Activated T-cell treated with anti-CD3 and anti-CD28 coated beads, Interleukin-2, amount 50 U/mL, for 24 hours (primary cell): ENCODE data around the gene TTC28.

Source experiments
- DNase-seq: peaks from one replicate; pipeline ENCODE4 v3.0.0-alpha.2; 2020
- H3K27ac Mint-ChIP-seq: 2 replicates; pipeline ENCODE4 v1.8.0; 2020; ENCODE audit warnings: mild to moderate bottlenecking, mixed read lengths
- H3K27me3 Mint-ChIP-seq: 2 replicates; pipeline ENCODE4 v1.8.0; 2020; ENCODE audit warnings: mixed read lengths
- H3K36me3 Mint-ChIP-seq: 2 replicates; pipeline ENCODE4 v1.8.0; 2020; ENCODE audit warnings: low read depth, mixed read lengths
- H3K4me1 Mint-ChIP-seq: 2 replicates; pipeline ENCODE4 v1.8.0; 2020; ENCODE audit warnings: low read depth, mixed read lengths
- H3K4me3 Mint-ChIP-seq: 2 replicates; pipeline ENCODE4 v1.8.0; 2020; ENCODE audit warnings: mild to moderate bottlenecking, moderate library complexity, mixed read lengths
- H3K9me3 Mint-ChIP-seq: 2 replicates; pipeline ENCODE4 v1.8.0; 2020; ENCODE audit warnings: mixed read lengths

The TTC28 gene

DNA sequence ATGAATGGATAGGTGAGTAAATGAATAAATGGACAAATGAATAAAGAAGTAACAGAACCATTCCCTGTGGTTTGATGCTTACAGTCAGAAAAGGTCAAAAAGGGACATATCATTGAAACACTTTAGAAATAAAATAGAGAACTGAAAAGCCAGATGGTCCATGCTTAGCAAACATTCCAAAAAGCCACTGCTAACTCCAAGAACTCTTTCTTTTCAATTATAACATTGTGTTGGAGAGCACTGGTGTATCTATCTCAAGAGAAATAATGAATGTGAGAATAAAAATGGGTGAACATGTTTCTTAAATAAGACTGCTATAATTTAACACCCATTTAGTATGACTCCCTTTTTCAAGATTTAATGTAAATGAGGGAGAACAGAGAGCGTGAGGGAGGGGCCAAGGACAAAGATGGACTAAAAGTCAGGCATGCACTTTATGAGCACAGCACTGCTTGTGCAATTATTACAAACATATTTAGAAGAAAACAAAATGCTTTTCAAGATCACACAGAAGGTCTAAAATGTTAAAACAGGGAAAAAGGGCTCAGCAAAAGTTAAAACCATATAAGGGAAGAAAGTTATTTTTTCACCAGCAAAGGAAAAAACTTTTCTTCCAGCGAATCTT lies 536.3 kb downstream of the TTC28 start:
- H3K4me3 Mint-ChIP-seq = no peak overlapping the region
- no peak overlapping the region for H3K27ac Mint-ChIP-seq
- no peaks in the 10 kb centered on the region for H3K27me3 Mint-ChIP-seq
- H3K36me3 Mint-ChIP-seq = no peaks in the 10 kb centered on the region
- no peaks in the 10 kb centered on the region for H3K9me3 Mint-ChIP-seq
- DNase-seq = no peak
- H3K4me1 Mint-ChIP-seq = peaks cover 1% of the 10 kb centered on the region

DNA sequence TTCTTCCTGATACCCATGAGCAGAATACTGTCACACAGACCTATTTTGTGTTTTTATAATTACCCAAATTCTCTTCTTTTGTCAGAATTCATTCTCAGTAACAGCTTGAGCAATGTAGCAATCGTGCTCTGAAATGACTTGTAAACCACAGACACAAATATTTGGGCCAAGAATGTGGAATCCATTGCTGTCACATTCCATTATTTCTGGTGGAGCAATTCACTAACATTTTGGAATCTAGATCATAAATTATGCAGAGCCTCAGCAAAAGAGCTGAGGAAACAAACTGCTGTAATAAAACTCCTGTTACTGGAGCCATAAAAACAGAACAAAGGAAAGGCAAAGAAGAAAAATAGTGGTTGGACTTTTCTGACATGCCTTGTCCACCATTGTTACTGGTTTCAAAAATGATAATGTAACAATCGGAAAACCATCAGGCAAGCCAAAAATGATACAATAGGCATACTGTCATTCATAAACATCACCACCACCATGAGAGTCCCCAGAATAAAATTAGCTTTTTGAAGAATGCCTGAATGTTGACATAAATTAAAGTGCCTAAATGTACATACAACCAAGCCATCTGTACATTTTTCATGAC lies 537.2 kb downstream of the TTC28 start:
- no peak overlapping the region for H3K27ac Mint-ChIP-seq
- no peaks in the 10 kb centered on the region for H3K36me3 Mint-ChIP-seq
- DNase-seq = no peak
- H3K27me3 Mint-ChIP-seq = no peaks in the 10 kb centered on the region
- no peak overlapping the region for H3K4me3 Mint-ChIP-seq
- H3K9me3 Mint-ChIP-seq = no peaks in the 10 kb centered on the region
- peaks cover 1% of the 10 kb centered on the region for H3K4me1 Mint-ChIP-seq

DNA sequence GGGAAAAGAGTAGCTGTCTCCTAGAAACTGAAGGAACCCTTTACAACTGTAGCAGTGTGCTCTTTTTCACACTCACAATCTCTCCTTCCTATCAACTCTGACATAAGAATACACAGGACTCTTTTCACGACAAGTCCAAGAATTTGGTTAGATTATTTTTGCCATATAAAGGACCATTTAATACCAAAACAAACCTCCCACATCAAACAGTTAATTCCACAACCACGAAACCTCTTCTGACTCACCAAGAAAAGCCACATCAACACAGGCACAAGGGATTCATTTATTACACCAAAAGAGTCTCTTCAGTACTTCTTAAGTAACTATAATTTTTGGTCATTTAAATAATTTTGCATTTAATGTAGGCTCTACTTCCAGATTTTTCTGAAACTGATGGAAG lies 538.0 kb downstream of the TTC28 start:
- Mint-ChIP-seq H3K9me3 (no peaks in the 10 kb centered on the region), H3K27ac (no peak overlapping the region), H3K4me1 (peaks cover 1% of the 10 kb centered on the region), H3K36me3 (no peaks in the 10 kb centered on the region), H3K27me3 (no peaks in the 10 kb centered on the region), H3K4me3 (no peak overlapping the region)
- no peak for DNase-seq

DNA sequence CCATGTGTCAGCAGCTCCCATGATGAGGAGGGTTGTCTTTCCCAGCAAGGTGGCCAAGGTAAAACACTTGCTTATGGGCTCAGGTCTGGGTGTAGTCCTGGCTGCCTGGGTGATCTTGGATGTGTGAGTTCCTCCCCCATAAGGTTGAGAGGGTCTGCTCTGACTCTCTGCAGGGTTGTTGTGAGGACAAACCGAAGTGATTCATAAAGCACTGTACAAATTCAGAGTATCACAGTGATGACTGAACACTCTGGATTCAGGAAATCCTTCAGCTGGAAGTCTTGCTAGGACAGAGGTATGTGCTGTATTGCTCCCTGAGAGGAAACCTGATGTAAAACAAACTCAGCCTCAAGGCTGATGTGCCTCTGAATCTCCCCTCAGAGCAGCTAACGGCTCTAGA lies 539.7 kb downstream of the TTC28 start:
- Mint-ChIP-seq H3K27me3 (no peaks in the 10 kb centered on the region), H3K36me3 (no peaks in the 10 kb centered on the region), H3K9me3 (no peaks in the 10 kb centered on the region), H3K4me3 (no peak overlapping the region), H3K27ac (no peak overlapping the region), H3K4me1 (peaks cover 1% of the 10 kb centered on the region)
- no peak for DNase-seq

DNA sequence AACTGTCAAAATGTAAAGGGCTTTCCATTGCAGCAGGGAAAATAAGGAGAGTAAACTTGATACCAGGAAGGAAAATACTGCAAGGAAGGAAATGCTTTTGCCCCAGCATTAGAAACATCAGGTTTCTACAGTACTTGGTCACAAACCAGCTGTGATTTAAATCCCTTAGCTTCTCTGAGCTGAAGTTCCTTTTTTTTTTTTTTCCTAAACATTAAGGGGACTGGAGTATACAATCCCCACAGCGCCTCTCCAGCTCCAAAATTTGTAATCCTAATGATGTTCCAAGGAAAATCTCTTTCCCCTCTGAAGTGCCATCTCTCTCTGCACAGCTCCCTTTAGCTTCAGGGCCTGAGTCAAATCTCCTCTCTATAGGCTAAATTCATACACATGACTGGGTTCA lies 540.1 kb downstream of the TTC28 start:
- no peaks in the 10 kb centered on the region for H3K36me3 Mint-ChIP-seq
- no peaks in the 10 kb centered on the region for H3K9me3 Mint-ChIP-seq
- H3K4me3 Mint-ChIP-seq = no peak overlapping the region
- no peak overlapping the region for H3K27ac Mint-ChIP-seq
- H3K27me3 Mint-ChIP-seq = no peaks in the 10 kb centered on the region
- no peak for DNase-seq
- peaks cover 1% of the 10 kb centered on the region for H3K4me1 Mint-ChIP-seq

DNA sequence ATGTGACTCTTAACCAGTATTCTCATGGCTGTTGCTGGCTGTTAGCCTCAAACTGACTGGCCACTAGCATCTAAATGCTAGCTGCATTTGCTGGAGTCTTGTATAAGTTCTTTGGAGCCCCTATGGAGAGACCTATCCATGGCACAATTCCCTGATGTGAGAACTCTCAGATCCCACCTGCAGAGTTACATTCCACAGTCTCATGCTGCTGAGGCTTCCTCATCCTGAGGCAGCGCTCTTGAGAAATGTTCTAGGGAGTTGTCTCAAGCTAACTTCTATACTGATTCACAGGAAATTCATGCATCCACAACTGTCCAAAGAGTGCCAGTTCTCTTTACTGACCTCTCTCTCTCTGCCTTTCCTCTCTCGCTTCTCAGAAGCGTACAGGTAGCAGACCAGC lies 542.6 kb downstream of the TTC28 start:
- no peaks in the 10 kb centered on the region for H3K9me3 Mint-ChIP-seq
- no peak overlapping the region for H3K27ac Mint-ChIP-seq
- no peak overlapping the region for H3K4me3 Mint-ChIP-seq
- H3K27me3 Mint-ChIP-seq = peaks cover 3% of the 10 kb centered on the region
- no peak for DNase-seq
- peaks cover 1% of the 10 kb centered on the region for H3K4me1 Mint-ChIP-seq
- H3K36me3 Mint-ChIP-seq = no peaks in the 10 kb centered on the region

DNA sequence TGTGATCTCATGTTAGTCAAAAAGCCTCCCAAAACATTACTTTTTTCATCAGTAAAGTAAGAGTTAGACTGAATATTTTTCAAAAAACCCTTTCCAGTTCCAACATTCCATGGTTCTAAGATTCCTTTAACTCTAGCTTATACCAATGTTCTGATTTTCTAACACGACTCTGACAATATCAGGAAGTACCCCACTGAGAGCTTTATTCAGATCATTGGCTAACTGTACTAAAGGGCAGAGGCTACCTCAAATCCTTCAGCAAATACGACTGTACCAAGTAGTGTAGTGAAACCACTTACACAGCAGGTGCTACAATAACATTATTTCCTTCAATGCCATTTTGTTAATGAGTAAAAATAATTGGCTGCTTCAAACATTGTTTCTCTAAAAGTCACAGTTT lies 547.2 kb downstream of the TTC28 start:
- H3K36me3 Mint-ChIP-seq = no peaks in the 10 kb centered on the region
- H3K4me3 Mint-ChIP-seq = no peak overlapping the region
- H3K27me3 Mint-ChIP-seq = peaks cover 6% of the 10 kb centered on the region
- no peaks in the 10 kb centered on the region for H3K9me3 Mint-ChIP-seq
- no peak for DNase-seq
- H3K4me1 Mint-ChIP-seq = no peaks in the 10 kb centered on the region
- no peak overlapping the region for H3K27ac Mint-ChIP-seq

DNA sequence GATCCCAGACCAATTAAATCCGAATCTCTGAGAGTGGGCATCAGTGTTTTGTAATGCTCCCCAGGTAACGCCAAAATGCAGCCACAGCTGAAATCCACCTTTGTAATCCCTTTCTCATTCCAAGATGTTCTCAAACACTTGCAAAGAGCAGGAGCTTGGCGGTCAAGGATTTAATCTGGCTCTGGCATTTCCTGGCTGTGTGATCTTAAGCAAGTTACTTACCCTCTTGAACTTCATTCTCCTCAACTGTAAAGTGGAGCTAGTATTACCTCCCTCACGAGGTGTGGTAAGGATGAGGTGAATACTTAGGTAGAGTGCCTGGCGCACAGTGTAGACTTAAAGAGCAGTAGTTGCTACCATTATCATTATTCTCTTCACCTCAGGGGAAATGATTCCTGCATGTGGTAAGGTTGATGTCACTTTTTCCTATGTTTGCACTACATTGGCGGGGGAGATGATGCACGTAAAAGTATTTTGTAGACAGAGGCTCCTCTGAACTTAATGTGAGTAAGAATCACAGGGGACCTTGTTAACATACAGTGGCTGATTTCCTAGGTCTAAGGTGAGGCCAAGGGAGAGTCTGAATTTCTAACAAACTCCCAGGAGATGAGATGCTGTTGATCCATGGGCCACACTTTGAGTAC lies 550.2 kb downstream of the TTC28 start:
- Mint-ChIP-seq H3K9me3 (no peaks in the 10 kb centered on the region), H3K27ac (no peak overlapping the region), H3K4me1 (no peaks in the 10 kb centered on the region), H3K36me3 (no peaks in the 10 kb centered on the region), H3K27me3 (peaks cover 6% of the 10 kb centered on the region), H3K4me3 (no peak overlapping the region)
- no peak for DNase-seq

DNA sequence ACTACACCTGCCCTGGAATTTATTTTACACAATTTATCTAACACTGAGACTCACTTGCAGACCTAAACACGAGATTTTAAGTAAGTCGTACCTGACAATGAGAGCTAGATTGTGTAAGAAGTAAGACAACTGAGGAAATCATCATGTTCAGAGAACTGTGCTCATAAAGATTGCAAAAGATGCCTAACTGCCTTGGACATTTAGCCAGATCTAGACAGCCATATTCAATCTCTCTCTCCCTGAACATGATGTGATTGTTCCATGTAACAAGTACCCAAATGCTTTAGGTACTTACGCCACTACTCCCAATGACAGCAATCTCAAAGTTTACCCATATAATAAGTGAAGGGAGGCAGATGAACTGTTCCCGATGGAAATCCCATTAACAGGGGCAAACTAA lies 550.8 kb downstream of the TTC28 start:
- H3K27me3 Mint-ChIP-seq = peaks cover 6% of the 10 kb centered on the region
- H3K4me3 Mint-ChIP-seq = no peak overlapping the region
- DNase-seq = no peak
- H3K27ac Mint-ChIP-seq = no peak overlapping the region
- no peaks in the 10 kb centered on the region for H3K4me1 Mint-ChIP-seq
- no peaks in the 10 kb centered on the region for H3K36me3 Mint-ChIP-seq
- H3K9me3 Mint-ChIP-seq = no peaks in the 10 kb centered on the region

DNA sequence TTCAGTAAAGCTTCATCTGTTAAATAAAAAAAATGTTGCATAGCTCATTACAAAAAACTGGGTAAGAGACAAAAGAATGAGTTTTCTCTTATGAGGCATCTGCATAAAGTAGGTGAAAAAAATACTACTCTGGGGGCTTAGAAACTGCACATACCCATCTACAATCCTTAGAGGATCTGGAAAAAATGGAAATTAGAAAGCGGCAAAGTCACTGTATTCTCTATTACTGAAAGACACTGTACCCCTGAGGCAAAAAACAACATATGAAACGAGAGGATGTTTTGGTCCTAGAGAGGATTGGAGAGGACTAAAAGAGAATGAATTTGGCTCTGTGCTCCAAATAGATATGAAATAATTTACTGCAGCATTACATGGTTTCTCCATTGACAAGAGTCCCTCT lies 553.8 kb downstream of the TTC28 start:
- Mint-ChIP-seq H3K4me1 (no peaks in the 10 kb centered on the region), H3K9me3 (no peaks in the 10 kb centered on the region), H3K27me3 (no peaks in the 10 kb centered on the region), H3K27ac (no peak overlapping the region), H3K36me3 (no peaks in the 10 kb centered on the region), H3K4me3 (no peak overlapping the region)
- DNase-seq = no peak

DNA sequence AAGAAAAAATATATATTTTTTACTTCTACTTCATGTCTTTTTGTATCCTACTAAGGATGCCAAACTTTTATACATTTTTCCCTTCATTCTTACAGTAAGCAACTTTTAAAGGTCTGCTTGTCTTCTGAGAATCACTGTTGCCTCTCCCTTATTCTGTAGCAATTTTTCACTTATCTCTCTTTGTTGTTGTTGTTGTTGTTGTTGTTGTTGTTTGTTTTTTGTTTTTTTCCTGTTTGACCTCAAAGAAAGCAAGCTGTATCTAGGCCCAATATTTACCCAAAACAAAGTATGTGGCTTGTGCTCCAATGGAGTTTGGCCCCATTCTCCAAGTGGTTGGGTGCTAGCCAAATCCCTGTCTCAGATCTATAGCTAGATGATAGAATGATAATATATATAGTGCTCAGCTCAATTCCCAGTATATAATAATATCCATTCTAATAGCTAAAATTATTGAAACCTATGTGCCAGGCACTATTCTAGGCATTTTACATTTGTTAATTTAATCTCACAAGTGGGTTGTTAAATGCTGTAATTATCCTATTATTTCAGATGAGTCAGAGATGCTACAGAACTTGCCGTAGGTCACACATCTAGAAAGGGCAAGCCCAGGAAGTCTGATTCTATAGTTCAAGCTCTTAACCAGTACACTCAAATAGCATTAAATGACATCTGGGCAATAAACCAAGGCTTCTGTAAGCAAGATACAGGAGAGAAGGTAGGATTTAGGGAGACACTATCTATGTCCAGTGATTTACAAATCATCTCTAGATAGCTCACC lies 555.5 kb downstream of the TTC28 start:
- H3K27me3 Mint-ChIP-seq = no peaks in the 10 kb centered on the region
- H3K4me3 Mint-ChIP-seq = no peak overlapping the region
- H3K36me3 Mint-ChIP-seq = no peaks in the 10 kb centered on the region
- H3K9me3 Mint-ChIP-seq = no peaks in the 10 kb centered on the region
- H3K4me1 Mint-ChIP-seq = no peaks in the 10 kb centered on the region
- H3K27ac Mint-ChIP-seq = no peak overlapping the region
- DNase-seq = no peak

DNA sequence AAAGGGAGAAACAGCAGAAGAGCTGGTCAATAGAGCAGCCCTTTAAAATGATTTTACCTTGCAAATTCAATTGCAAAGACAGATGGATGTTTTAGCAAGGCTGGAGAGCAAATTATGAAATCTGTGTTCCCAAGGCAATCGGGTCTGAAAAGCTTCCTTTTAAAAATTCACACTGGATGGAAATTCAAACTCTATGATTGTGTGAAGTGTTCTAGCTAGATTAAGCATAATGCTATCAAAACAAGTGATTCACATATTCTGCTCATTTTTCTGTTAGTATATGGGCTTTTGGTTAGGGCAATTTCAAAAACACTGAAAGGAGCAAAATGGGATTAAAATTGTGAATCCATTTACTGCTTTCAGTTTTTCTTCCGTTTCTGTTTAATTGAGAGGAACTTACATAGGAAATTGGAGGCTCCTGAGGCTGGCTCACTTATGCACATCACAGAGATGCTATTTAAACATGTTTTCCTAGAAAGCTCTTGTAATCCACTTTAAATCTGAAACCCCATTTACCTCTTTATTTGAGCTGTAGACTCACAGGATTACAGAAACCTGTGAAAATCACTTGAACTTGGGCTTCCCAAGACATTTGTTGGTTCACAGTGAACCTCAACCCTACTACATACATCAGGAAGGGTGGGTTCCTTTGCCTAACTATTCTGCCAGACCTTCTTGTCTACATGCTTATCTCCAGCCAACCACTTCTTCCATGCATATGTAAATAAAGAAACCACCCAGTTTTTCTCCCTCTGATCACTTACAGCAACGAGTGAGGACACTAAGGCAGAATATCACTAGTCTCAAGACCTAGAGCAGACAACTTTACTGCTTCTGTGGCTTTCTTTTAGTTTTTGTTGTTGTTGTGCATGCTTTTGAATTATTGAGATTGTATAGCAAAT lies 558.7 kb downstream of the TTC28 start:
- H3K4me1 Mint-ChIP-seq = no peaks in the 10 kb centered on the region
- no peaks in the 10 kb centered on the region for H3K36me3 Mint-ChIP-seq
- H3K4me3 Mint-ChIP-seq = no peak overlapping the region
- H3K9me3 Mint-ChIP-seq = no peaks in the 10 kb centered on the region
- no peak overlapping the region for H3K27ac Mint-ChIP-seq
- no peak for DNase-seq
- no peaks in the 10 kb centered on the region for H3K27me3 Mint-ChIP-seq

DNA sequence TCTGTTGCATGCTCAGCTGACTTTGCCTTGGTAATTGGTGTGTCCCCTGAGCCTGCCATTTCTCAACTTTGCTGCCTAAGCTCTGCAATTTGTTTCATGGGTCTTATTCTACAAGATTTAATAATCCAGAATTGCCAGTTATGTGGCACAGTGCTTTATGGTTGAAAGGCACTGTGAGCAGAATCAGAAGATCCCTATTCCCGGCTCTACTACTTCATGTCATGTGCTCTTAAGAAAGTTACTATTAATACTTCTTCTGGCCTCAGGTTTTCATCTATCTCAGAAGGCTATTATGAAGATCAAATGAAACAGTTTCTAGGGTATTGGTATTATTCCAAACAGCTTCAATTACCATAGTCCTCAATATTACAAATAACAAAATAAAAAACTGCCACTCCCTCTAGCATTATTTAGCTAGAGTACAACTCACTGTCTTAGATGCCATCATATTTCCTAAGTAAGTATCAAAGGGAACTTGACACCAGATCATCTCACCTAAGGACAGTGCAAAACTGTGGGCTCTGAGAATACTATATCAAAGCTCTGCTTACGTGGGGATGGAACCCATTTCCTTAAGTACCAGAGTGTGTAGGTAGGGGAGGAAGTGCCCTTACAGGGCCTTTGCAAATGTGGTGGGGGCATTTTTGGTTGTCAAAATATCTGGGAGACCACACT lies 560.5 kb downstream of the TTC28 start:
- Mint-ChIP-seq H3K27me3 (no peaks in the 10 kb centered on the region), H3K4me3 (no peak overlapping the region), H3K27ac (no peak overlapping the region), H3K9me3 (no peaks in the 10 kb centered on the region), H3K36me3 (no peaks in the 10 kb centered on the region), H3K4me1 (no peaks in the 10 kb centered on the region)
- no peak for DNase-seq

DNA sequence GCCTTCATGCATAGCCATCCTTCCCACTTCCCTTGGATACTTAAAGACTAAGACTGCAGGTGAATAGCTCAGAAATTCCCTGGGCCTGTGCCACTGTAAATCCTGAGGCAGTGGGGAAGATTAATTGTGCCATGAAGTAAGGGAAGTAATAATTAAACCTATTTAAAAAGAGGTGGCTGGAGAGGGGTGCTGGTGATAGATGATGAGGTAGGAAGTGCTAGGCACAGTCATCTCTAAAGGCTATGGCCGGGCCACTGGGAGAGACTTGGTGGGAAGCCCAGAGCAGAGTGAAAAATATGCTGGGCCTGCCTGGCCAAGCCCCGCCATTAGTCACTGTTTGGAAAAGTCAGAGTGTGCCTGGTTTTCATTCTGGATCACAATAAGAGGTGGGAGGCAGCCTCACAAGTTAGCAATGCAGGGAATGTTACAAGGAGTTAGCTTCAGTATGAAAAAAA lies 563.4 kb downstream of the TTC28 start:
- H3K4me3 Mint-ChIP-seq = no peak overlapping the region
- no peaks in the 10 kb centered on the region for H3K27me3 Mint-ChIP-seq
- no peaks in the 10 kb centered on the region for H3K36me3 Mint-ChIP-seq
- H3K27ac Mint-ChIP-seq = no peak overlapping the region
- no peaks in the 10 kb centered on the region for H3K4me1 Mint-ChIP-seq
- no peak for DNase-seq
- H3K9me3 Mint-ChIP-seq = no peaks in the 10 kb centered on the region
